Retina (tissue), 1 donor: Measurements from ENCODE around the gene HPS1.

Experiments used
- DNase-seq: peaks from one replicate; pipeline ENCODE4 v3.0.0-alpha.2; 2016

HPS1 gene

GRCh38 chr10:98411166-98411565 lies 35.6 kb downstream of the HPS1 start:
- DNase-seq: no peak

- no peak for DNase-seq
Observed at GRCh38 chr10:98410759-98411158, 36.0 kb downstream of the HPS1 start.

- DNase-seq: no peak
Observed at GRCh38 chr10:98410135-98410743, 36.5 kb downstream of the HPS1 start.

- DNase-seq: no peak
Observed at GRCh38 chr10:98408799-98409198, 37.9 kb downstream of the HPS1 start.

GRCh38 chr10:98407744-98408241 lies 38.9 kb downstream of the HPS1 start:
- no peak for DNase-seq

- DNase-seq: no peak
Observed at GRCh38 chr10:98407017-98407743, 39.6 kb downstream of the HPS1 start.

- DNase-seq: no peak
Observed at GRCh38 chr10:98405422-98405821, 41.3 kb downstream of the HPS1 start.

- DNase-seq: no peak
Observed at GRCh38 chr10:98404571-98405359, 42.0 kb downstream of the HPS1 start.

GRCh38 chr10:98403812-98404504 lies 42.8 kb downstream of the HPS1 start:
- no peak for DNase-seq

- DNase-seq: no peak
Observed at GRCh38 chr10:98402931-98403718, 43.6 kb downstream of the HPS1 start.

GRCh38 chr10:98402478-98402877 lies 44.3 kb downstream of the HPS1 start:
- no peak for DNase-seq

GRCh38 chr10:98400482-98400881 lies 46.3 kb downstream of the HPS1 start:
- no peak for DNase-seq

- DNase-seq: no peak
Observed at GRCh38 chr10:98399784-98400183, 47.0 kb downstream of the HPS1 start.

- DNase-seq: no peak
Observed at GRCh38 chr10:98397089-98397600, 49.6 kb downstream of the HPS1 start.

GRCh38 chr10:98396096-98397063 lies 50.4 kb downstream of the HPS1 start:
- no peak for DNase-seq

- no peak for DNase-seq
Observed at GRCh38 chr10:98394851-98395440, 51.8 kb downstream of the HPS1 start.

GRCh38 chr10:98391578-98391991 lies 55.1 kb downstream of the HPS1 start:
- DNase-seq: no peak

GRCh38 chr10:98391065-98391464 lies 55.7 kb downstream of the HPS1 start:
- DNase-seq: no peak

GRCh38 chr10:98390406-98390805 lies 56.3 kb downstream of the HPS1 start:
- no peak for DNase-seq

- DNase-seq: no peak
Observed at GRCh38 chr10:98389398-98389797, 57.3 kb downstream of the HPS1 start.
